T1000 (cell line): ENCODE measurements around the gene NSMCE1.
"Not testable (repeated sequence)": the region's sequence is repeated elsewhere in the genome, so short reads cannot be mapped to it uniquely, and the experiment has no call there.

Source experiments
- DNase-seq: peaks from one replicate; lab custom pipeline; 2025; ENCODE audit warnings: mixed read lengths; lab: John Stamatoyannopoulos, UW

Gene NSMCE1

GRCh38 chr16:27214084-27214961 lies 54.2 kb downstream of the NSMCE1 start:
- no peak for DNase-seq

DNA sequence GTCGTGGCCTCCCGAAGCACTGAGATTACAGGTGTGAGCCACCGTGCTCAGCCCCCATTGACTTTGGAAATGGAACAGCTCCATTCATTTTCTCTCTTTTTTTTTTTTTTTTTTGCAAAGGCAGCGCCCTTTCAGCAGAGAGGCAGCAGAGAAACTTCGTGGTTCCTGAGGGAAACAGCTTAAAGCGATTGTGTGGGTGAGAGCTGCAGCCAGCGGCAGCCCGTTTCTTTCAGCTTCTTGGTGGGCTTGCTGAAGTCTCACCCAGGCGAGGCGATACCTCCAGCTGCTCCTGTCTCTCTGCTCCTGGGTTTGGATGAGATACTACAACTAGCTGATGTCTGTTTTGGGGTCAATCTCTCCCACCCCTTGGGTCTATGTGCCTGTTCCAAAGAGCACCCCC lies 57.5 kb downstream of the NSMCE1 start:
- no peak for DNase-seq

GRCh38 chr16:27210174-27210573 lies 58.4 kb downstream of the NSMCE1 start:
- DNase-seq: no peak

DNA sequence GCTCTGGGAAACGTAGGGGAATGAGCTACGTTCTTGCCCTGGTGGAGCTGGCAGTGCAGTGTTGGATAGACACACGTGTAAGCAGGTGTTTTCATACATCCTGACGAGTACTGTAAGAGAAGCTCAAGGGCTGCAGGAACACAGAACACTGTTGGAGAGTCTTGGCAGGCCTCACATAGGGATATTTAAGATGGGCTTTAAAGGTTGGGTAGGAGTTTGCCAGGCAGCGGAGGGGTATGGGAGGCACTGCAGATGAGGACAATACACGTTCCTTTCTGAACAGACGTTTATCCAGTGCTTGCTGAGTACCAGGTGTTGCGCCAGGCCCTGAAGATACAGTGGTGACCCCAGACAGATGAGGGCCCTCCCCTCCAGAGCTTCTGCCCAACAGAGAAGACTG lies 59.0 kb downstream of the NSMCE1 start:
- no peak for DNase-seq

GRCh38 chr16:27208796-27209195 lies 59.8 kb downstream of the NSMCE1 start:
- DNase-seq: no peak

GRCh38 chr16:27208081-27208680 lies 60.4 kb downstream of the NSMCE1 start:
- DNase-seq: no peak

DNA sequence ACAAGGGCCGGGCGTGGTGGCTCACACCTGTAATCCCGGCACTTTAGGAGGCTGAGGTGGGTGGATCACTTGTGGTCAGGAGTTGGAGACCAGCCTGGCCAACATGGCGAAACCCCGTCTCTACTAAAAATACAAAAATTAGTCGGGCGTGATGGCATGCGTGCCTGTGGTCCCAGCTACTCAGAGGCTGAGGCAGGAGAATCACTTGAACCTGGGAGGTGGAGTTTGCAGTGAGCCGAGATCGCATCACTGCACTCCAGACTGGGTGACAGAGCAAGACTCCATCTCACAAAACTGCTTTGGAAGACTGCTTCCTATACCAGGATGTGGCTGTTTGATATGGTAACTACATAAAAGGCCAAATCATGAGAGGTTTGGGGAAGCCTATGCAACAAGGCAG lies 61.5 kb downstream of the NSMCE1 start:
- not testable (repeated sequence) for DNase-seq

DNA sequence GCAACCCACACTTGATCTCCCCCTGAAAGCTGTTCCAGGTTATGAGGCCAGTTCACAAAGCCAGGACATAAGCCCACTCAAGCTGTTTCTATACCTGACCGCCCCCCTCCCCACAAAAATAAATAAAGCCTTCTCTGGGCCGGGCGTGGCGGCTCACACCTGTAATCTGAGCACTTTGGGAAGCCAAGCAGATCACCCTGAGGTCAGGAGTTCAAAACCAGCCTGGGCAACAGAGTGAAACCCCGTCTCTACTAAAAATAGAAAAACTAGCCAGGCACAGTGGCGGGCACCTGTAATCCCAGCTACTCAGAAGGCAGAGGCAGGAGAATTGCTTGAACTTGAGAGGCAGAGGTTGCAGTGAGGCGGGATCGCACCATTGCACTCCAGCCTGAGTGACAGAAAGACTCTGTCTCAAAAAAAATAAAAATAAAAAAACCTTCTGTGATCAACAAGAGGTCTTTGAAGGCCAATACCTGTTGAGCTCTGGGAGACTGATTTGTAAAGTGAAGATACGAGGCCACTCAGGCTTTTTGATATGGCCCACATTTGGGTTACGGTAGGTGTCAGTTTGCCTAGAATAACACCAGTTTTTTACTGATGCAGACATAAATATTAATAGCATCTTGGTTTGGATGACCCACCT lies 63.0 kb downstream of the NSMCE1 start:
- DNase-seq: no peak

- no peak for DNase-seq
Measured at GRCh38 chr16:27204312-27204915, 64.2 kb downstream of the NSMCE1 start.

DNA sequence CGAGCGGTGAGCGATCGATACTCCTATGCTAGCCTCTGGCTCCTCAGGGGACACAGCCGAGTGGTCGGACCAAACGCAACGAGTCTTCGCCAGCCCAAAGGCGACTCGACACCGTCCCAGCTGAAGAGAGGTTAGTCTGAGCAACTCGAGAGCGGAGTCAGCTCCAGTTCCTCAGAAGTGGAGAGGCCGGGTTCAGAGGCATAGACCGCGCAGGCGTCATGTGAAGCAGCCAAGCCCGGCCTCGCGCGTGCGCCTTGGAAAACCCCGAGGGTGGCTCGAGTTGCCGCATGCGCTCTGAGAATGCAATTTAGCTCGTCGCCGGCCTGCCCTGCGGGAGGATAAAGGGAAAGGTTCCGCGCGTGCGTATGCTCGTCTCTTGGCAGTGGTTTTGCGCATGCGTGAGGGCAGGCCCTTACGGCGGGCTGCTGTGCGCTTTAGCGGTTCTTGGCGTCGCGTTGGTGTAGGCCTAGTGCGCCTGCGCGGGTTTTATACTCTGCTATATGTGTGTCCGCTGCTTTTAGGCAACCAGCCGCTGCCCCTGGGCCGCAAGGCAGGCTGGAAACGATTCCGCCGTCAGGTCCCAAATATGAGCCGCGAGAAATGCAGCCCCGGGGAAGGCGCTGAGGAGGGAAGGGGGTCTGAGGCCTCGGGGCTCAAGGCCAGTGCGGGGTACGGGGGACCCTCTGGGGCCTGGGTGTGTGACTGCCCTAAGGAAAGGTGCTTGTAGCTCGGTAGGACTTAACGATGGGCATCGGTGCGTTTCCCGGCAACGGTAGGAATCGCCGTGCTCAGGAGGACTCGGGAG lies 64.9 kb downstream of the NSMCE1 start, which contains the start of gene KDM8:
TSS of gene KDM8 (plus strand) at position 20 of the 805 bp plus-strand sequence. CDS start 6,598 bp downstream, outside the sequence.
- DNase-seq: peak; percentile 99

DNA sequence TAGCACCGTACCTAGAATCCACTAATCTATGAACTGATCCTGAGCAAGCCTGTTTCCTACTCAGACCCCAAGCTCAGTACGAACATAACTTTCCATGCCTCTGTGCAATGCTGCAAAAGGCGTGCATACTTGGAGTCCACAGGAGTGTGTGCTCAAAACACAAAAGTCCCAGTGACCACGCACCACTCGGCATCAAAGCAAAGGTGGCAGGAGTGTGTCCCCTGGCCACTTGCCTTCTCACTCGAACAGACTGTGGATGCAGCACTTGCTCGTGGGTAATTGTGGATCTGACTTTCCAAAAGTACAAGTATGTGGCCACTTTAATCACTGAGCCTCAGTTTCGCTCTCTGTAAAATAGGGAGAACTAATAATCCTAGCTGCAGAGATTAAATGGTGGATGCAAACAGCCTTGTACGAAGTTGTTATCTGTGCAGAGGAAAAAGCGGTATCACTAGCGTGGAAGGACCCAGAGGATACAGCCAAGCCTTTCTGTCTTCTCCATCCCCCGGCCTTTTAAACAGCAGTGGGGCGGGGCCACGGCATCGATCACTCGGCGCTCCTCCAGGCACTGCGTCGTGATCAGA lies 65.6 kb downstream of the NSMCE1 start:
- no peak for DNase-seq

GRCh38 chr16:27200914-27201313 lies 67.7 kb downstream of the NSMCE1 start:
- not testable (repeated sequence) for DNase-seq

DNA sequence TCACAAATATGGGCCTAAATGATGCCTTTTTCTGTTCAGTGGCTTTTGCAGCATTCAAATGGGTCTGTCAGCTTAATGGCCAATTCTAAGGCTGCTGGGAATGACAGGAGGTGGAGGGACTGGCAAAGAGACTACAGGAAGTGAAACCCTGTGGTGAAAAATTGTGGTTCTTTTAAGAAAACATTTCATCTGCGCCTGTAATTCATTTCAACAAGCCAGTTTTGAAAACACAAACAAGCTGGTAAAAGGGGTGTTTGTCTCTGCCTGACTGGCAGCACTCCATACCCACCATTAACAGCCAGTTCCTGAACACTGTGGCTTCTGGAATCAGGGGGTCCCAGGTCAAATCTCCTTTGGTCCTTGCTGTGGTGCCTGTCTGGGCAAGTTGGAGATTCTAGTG lies 68.8 kb downstream of the NSMCE1 start:
- no peak for DNase-seq

GRCh38 chr16:27199235-27199586 lies 69.4 kb downstream of the NSMCE1 start:
- DNase-seq: no peak

GRCh38 chr16:27198451-27199234 lies 69.9 kb downstream of the NSMCE1 start:
- DNase-seq: no peak

- no peak for DNase-seq
Measured at GRCh38 chr16:27197004-27197403, 71.6 kb downstream of the NSMCE1 start.

GRCh38 chr16:27195941-27196595 lies 72.5 kb downstream of the NSMCE1 start:
- no peak for DNase-seq

GRCh38 chr16:27195076-27195741 lies 73.4 kb downstream of the NSMCE1 start:
- no peak for DNase-seq

GRCh38 chr16:27193300-27193990 lies 75.1 kb downstream of the NSMCE1 start:
- no peak for DNase-seq
